B cell (primary cell): ENCODE data around the gene FSD1. TPM values are rescaled to one million over a fixed set of nuclear protein-coding genes. Genes with fewer than 3 reads are reported as not detected.

Source experiments
- ATAC-seq: fragments of 200-7000 bp; cut with Tn5 transposase; one replicate; pipeline ENCODE4 v1.10.0; 2021; ENCODE audit warnings: low read depth, mild to moderate bottlenecking, moderate number of reproducible peaks, moderate library complexity
- CTCF ChIA-PET: fragments of 350-600 bp; sonication (Branson Sonifier 250); formaldehyde crosslinking; loops from one replicate; lab custom pipeline; 2021; ENCODE audit warnings: antibody characterized with exemption, inconsistent platforms; lab: Charles Lee
- POLR2A ChIA-PET: fragments of 350-600 bp; sonication (Branson Sonifier 250); formaldehyde crosslinking; loops from one replicate; lab custom pipeline; 2021; ENCODE audit warnings: antibody characterized with exemption; lab: Charles Lee
- DNase-seq: peaks from one replicate; pipeline ENCODE4 v3.0.0; 2013
- H2AFZ ChIP-seq: 2 replicates; pipeline ENCODE4 v1.6.1; 2012; ENCODE audit warnings: mild to moderate bottlenecking, low read depth, low read length; ENCODE audit not compliant: insufficient read depth, poor library complexity, severe bottlenecking
- H3K27ac ChIP-seq, 2 donors: 1 replicate in 1 of 2; 2 replicates in 1 of 2; pipeline ENCODE4 v1.5.1; 2012 to 2013; ENCODE audit warnings: low read length in 2 of 2, mild to moderate bottlenecking in 2 of 2, moderate library complexity in 1 of 2
- H3K27me3 ChIP-seq, 4 experiments: fragments of 200-600 bp in 1 of 4; sonication (generic) in 1 of 4; replicated peaks in 1 of 4; 1 replicate in 2 of 4; 2 replicates in 2 of 4; pipeline versions ENCODE4 v1.6.1 to v1.7.0; 2013 to 2016; ENCODE audit warnings: low read length in 3 of 4, mild to moderate bottlenecking in 2 of 4, mixed read lengths in 1 of 4, moderate library complexity in 1 of 4; ENCODE audit not compliant: insufficient read depth in 4 of 4, control insufficient read depth in 3 of 4; ENCODE audit errors: control extremely low read depth in 1 of 4
- H3K36me3 ChIP-seq, 2 experiments: replicated peaks in 1 of 2; 1 replicate in 1 of 2; 2 replicates in 1 of 2; pipeline versions ENCODE4 v1.6.1 to v1.7.1; 2013; ENCODE audit warnings: low read length in 1 of 2; ENCODE audit not compliant: insufficient read depth in 2 of 2, control insufficient read depth in 1 of 2; ENCODE audit errors: control extremely low read depth in 1 of 2, extremely low read depth in 1 of 2
- H3K4me1 ChIP-seq, 2 donors: fragments of 200-600 bp in 1 of 2; sonication (generic) in 1 of 2; 1 replicate in 1 of 2; 2 replicates in 1 of 2; pipeline versions ENCODE4 v1.5.1 to v1.6.1; 2013 to 2017; ENCODE audit warnings: low read length in 2 of 2; ENCODE audit not compliant: control insufficient read depth in 2 of 2, insufficient read depth in 2 of 2
- H3K4me2 ChIP-seq: replicated peaks from 2 replicates; pipeline ENCODE3; 2012; ENCODE audit warnings: mild to moderate bottlenecking, low read depth, low read length; ENCODE audit not compliant: poor library complexity, severe bottlenecking
- H3K4me3 ChIP-seq, 5 experiments: fragments of 200-600 bp in 1 of 5; sonication (generic) in 1 of 5; 1 replicate in 3 of 5; 2 replicates in 2 of 5; pipeline versions ENCODE4 v1.5.1 to v1.7.0; 2011 to 2016; ENCODE audit warnings: low read length in 4 of 5, mild to moderate bottlenecking in 4 of 5, low read depth in 2 of 5, control low read depth in 1 of 5, moderate library complexity in 1 of 5; ENCODE audit not compliant: insufficient read depth in 1 of 5; ENCODE audit errors: control extremely low read depth in 1 of 5, extremely low read depth in 1 of 5
- H3K79me2 ChIP-seq: fragments of 200-600 bp; sonication (generic); one replicate; pipeline ENCODE4 v1.6.0; 2016; ENCODE audit warnings: low read length; ENCODE audit not compliant: control insufficient read depth, insufficient read depth
- H3K9ac ChIP-seq: fragments of 200-600 bp; sonication (generic); 2 replicates; pipeline ENCODE4 v1.6.1; 2017; ENCODE audit warnings: mild to moderate bottlenecking, low read length, moderate library complexity
- H3K9me3 ChIP-seq, 3 donors: one replicate each; pipeline versions ENCODE4 v1.6.1 to v1.7.1; 2013; ENCODE audit warnings: low read length in 2 of 3; ENCODE audit not compliant: control insufficient read depth in 2 of 3, insufficient read depth in 1 of 3; ENCODE audit errors: control extremely low read depth in 1 of 3
- H4K20me1 ChIP-seq: 2 replicates; pipeline ENCODE4 v1.6.0; 2012; ENCODE audit warnings: mild to moderate bottlenecking, low read length; ENCODE audit not compliant: insufficient read depth, control insufficient read depth, poor library complexity, severe bottlenecking
- H3K27ac Mint-ChIP-seq: one replicate; pipeline ENCODE4 v1.8.0; 2021; ENCODE audit warnings: mixed read lengths
- H3K27me3 Mint-ChIP-seq: one replicate; pipeline ENCODE4 v1.8.0; 2021; ENCODE audit warnings: mixed read lengths
- H3K4me1 Mint-ChIP-seq: one replicate; pipeline ENCODE4 v1.8.0; 2021; ENCODE audit warnings: mixed read lengths
- H3K4me3 Mint-ChIP-seq: one replicate; pipeline ENCODE4 v1.8.0; 2021; ENCODE audit warnings: mixed read lengths
- H3K9me3 Mint-ChIP-seq: one replicate; pipeline ENCODE4 v1.8.0; 2022; ENCODE audit warnings: mixed read lengths; ENCODE audit not compliant: insufficient read depth
- CTCF ChIP-seq: fragments of 200-600 bp; IDR thresholded peaks from one replicate; pipeline ENCODE4 v1.8.0; 2022; ENCODE audit warnings: antibody characterized with exemption, mild to moderate bottlenecking
- EZH2 ChIP-seq: IDR thresholded peaks from 2 replicates; pipeline ENCODE4 v1.6.1; 2012; ENCODE audit warnings: borderline replicate concordance, low read depth, mild to moderate bottlenecking, moderate library complexity, low read length; ENCODE audit not compliant: insufficient read depth, poor library complexity, severe bottlenecking
- WGBS: methylation state at CpG from one replicate; pipeline ENCODE4 v1.1.5; 2013; ENCODE audit warnings: missing lambda C conversion rate; ENCODE audit not compliant: insufficient coverage; 5-methylcytosine and 5-hydroxymethylcytosine counted together
- intact Hi-C: fragments of 100-400 bp; cut with micrococcal nuclease; formaldehyde crosslinking; loops from one replicate; pipeline ENCODE4 v1.10.0; 2022
- polyA plus RNA-seq: library from polyadenylated mRNA; depleted of rRNA; stranded (reverse); fragments of >200 nt; gene quantifications from 2 replicates; pipeline ENCODE4 v1.2.3, GENCODE V29; 2012
- total RNA-seq, 2 donors: library from RNA; stranded (reverse); fragments of 120-200 nt in 1 of 2; gene quantifications; 1 replicate in 1 of 2; 2 replicates in 1 of 2; pipeline versions ENCODE4 v1.2.3 to v1.2.4, GENCODE V29; 2013 to 2022

Gene FSD1
- total and polyA plus RNA-seq, 2 donors (not counting 1 experiment from before 2014, with no cell fraction given) = 2.7 to 2.8 TPM

GRCh38 chr19:4354897-4355296 is 50.5 kb downstream of the FSD1 start:
- H3K4me2 ChIP-seq = no peak overlapping the region
- Mint-ChIP-seq H3K4me3 (no peak overlapping the region), H3K4me1 (peaks cover 2% of the 10 kb centered on the region), H3K27ac (no peak overlapping the region), H3K27me3 (no peaks in the 10 kb centered on the region), H3K9me3 (no peaks in the 10 kb centered on the region)
- 98% methylated on average over 15 of the region's 17 CpGs for WGBS
- no peak for TF ChIP-seq CTCF
- no peak for TF ChIP-seq EZH2
- H3K79me2 ChIP-seq = no peaks in the 10 kb centered on the region
- H3K9ac ChIP-seq = no peak overlapping the region
- ChIA-PET CTCF (no interaction called here), POLR2A (interaction anchor here (0.6 kb wide), 1 partner anchor 17 kb away, joined by 5 read pairs; no protein-coding TSS in a partner anchor)
- intact Hi-C loops = no loop called here
- H3K27me3 ChIP-seq = no peaks in the 10 kb centered on the region
- no peak overlapping the region for H3K4me3 ChIP-seq
- no peaks in the 10 kb centered on the region for H3K9me3 ChIP-seq
- peaks cover 0 to 5% of the 10 kb centered on the region in 2 donors for H3K4me1 ChIP-seq
- H4K20me1 ChIP-seq = no peaks in the 10 kb centered on the region
- ATAC-seq (no peak), DNase-seq (no peak)
- no peak overlapping the region for H2AFZ ChIP-seq
- H3K36me3 ChIP-seq = peaks cover 0 to 20% of the 10 kb centered on the region in 2 experiments
- no peak overlapping the region for H3K27ac ChIP-seq

DNA sequence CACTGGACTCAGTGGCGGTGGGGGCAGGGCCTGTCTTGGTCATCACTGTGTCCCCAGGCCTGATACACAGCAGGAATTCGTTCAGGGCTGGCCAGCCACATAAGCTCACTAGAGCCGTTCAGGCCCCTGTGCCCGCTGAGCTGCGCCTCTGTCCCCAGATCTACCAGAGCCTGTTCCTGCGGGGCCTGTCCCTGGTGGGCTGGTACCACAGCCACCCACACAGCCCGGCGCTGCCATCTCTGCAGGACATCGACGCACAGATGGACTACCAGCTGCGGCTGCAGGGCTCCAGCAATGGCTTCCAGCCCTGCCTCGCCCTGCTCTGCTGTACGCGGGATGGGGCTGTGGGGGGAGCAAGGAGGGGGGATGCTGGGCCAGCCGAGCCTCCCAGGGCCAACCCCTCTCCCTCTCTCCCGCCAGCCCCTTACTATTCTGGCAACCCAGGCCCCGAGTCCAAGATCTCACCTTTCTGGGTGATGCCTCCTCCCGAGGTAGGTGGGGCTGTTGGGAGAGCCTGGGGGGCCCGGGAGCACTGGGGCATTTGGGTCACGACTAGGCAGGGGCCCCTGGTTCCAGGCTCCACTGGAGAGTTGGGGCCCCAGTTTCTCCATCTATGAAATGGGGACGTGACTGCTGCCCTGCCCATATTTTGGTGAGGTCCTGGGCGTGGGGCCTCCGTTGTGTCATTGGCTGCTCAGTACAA is 52.8 kb downstream of the FSD1 start:
- intact Hi-C loops = no loop called here
- Histone ChIP-seq H4K20me1 (no peaks in the 10 kb centered on the region), H3K79me2 (no peaks in the 10 kb centered on the region), H2AFZ (no peak overlapping the region), H3K9me3 (no peaks in the 10 kb centered on the region), H3K27ac (no peak overlapping the region), H3K4me2 (no peak overlapping the region), H3K4me3 (no peak overlapping the region), H3K9ac (no peak overlapping the region), H3K4me1 (peaks cover 0 to 5% of the 10 kb centered on the region in 2 donors), H3K27me3 (no peaks in the 10 kb centered on the region), H3K36me3 (peaks cover 0 to 36% of the 10 kb centered on the region in 2 experiments)
- H3K9me3 Mint-ChIP-seq = no peaks in the 10 kb centered on the region
- no peak overlapping the region for H3K27ac Mint-ChIP-seq
- ATAC-seq (no peak), DNase-seq (no peak)
- peaks cover 2% of the 10 kb centered on the region for H3K4me1 Mint-ChIP-seq
- no peak overlapping the region for H3K4me3 Mint-ChIP-seq
- H3K27me3 Mint-ChIP-seq = no peaks in the 10 kb centered on the region
- ChIA-PET CTCF (interaction anchor here (1.3 kb wide), 1 partner anchor 10 kb away, joined by 3 read pairs; no protein-coding TSS in a partner anchor), POLR2A (no interaction called here)
- TF ChIP-seq CTCF (no peak), EZH2 (no peak)
- 95% methylated on average over 17 of the region's 23 CpGs for WGBS
